H1 (cell line): ENCODE data around the gene COL20A1. TPM values are rescaled to one million over a fixed set of nuclear protein-coding genes. Genes with fewer than 3 reads are reported as not detected.

ENCODE experiments used
- CBX8 ChIP-seq: fragments of 300-800, 300-1000 bp; sonication (generic); IDR thresholded peaks from 2 replicates; pipeline ENCODE4 v1.7.1; 2016; ENCODE audit warnings: low read depth, low read length, borderline replicate concordance
- CEBPB ChIP-seq: IDR thresholded peaks from 2 replicates; pipeline ENCODE4 v1.6.1; 2012; ENCODE audit warnings: low read depth, low read length
- CHD7 ChIP-seq: fragments of 300-600 bp; sonication (generic); IDR thresholded peaks from 2 replicates; pipeline ENCODE4 v1.7.1; 2012; ENCODE audit warnings: low read length, moderate library complexity, mild to moderate bottlenecking, inconsistent platforms; ENCODE audit not compliant: insufficient replicate concordance
- GABPA ChIP-seq: IDR thresholded peaks from 2 replicates; pipeline ENCODE4 v1.6.1; 2011; ENCODE audit warnings: mild to moderate bottlenecking, low read length, moderate library complexity, borderline replicate concordance; ENCODE audit not compliant: insufficient read depth
- KDM4A ChIP-seq: IDR thresholded peaks from one replicate; pipeline ENCODE4 v1.7.1; 2012; ENCODE audit warnings: low read depth, mild to moderate bottlenecking, moderate library complexity, low read length, inconsistent platforms; ENCODE audit not compliant: severe bottlenecking
- KDM5A ChIP-seq: fragments of 200-600 bp; IDR thresholded peaks from 2 replicates; pipeline ENCODE4 v1.7.1; 2012; ENCODE audit warnings: mild to moderate bottlenecking, low read length, inconsistent platforms, mixed read lengths
- PHF8 ChIP-seq: fragments of 200-600 bp; sonication (generic); conservative IDR thresholded peaks from 2 replicates; pipeline ENCODE4 v1.7.1; 2012; ENCODE audit warnings: low read depth, mild to moderate bottlenecking, inconsistent platforms, low read length, moderate library complexity
- SAP30 ChIP-seq: fragments of 300-600 bp; sonication (generic); IDR thresholded peaks from 2 replicates; pipeline ENCODE4 v1.7.1; 2012; ENCODE audit warnings: low read length, moderate library complexity, mild to moderate bottlenecking, inconsistent platforms; ENCODE audit not compliant: insufficient read depth, insufficient replicate concordance
- SRF ChIP-seq: IDR thresholded peaks from 2 replicates; pipeline ENCODE4 v1.6.1; 2011; ENCODE audit warnings: mild to moderate bottlenecking, low read depth, low read length, moderate library complexity
- YY1 ChIP-seq: IDR thresholded peaks from 2 replicates; pipeline ENCODE4 v1.6.1; 2011; ENCODE audit warnings: low read depth, mild to moderate bottlenecking, low read length
- polyA plus RNA-seq, 7 experiments: library from polyadenylated mRNA; depleted of rRNA in 3 of 7; stranded (reverse) in 5 of 7; unstranded in 2 of 7; fragments of >200 nt in 5 of 7; fragments of 200-250 nt in 2 of 7; gene quantifications; 1 replicate in 5 of 7; 2 replicates in 1 of 7; 4 replicates in 1 of 7; pipeline versions ENCODE4 v1.2.1 to v1.2.3, GENCODE V29; 2011 to 2013; ENCODE audit warnings: missing spikeins in 2 of 7, mixed read lengths in 2 of 7
- total RNA-seq: library from RNA; stranded (reverse); fragmentation: NEBNext Ultra II Directional; extraction: Animal tissue kit (Norgen Biotek cat#: 25700); gene quantifications from 2 replicates; pipeline ENCODE4 v1.2.1, GENCODE V29; 2021

The COL20A1 gene
- total and polyA plus RNA-seq, 2 of the 8 experiments (the other 6 are each of a cell fraction or from before 2014, with no cell fraction given), result 0.19 to 0.21 TPM

DNA sequence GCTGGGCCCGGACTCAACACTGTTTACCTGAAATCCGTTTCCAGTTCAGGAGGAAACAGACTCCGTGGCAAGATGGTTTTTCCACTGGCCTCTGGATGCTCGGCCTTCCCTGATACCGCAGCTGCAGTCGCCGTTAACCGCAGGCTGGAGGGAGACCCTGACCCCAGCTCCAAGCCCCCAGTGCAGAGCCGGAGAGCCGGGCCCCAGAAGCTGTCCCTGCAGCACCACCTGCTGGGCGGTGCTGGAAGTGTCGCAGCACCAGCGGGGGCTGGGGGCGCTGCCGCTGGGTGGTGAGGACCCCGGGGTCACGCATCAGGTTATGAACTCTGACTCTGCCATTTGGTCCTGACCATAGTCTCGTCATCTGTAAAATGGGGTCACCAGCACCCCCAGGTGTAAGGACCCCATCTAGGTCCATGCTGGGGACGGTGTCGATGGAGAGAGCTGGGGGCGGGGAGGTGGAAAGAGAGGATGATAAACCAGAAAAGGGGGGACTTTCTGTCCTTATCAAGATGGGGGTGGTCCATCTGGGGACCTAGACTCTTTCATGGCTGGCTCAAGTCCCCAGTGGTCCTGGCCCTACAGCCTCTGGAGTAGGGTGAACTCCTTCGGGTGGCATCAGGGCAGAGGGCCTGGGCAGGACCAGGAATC, 88.9 kb downstream of the COL20A1 start (continued):
- no peak for TF ChIP-seq CHD7
- peak; percentile 82 for TF ChIP-seq GABPA
- no peak for TF ChIP-seq KDM5A
- no peak for TF ChIP-seq CBX8
- TF ChIP-seq CEBPB, result no peak
- TF ChIP-seq KDM4A, result no peak
- no peak; the same call in 1 of the 2 replicates for TF ChIP-seq YY1
- TF ChIP-seq SAP30, result no peak
- no peak for TF ChIP-seq SRF
- TF ChIP-seq PHF8, result no peak
